Small intestine (tissue), 7 donors: Measurements from ENCODE around the gene CLDN2. TPM values are rescaled to one million over a fixed set of nuclear protein-coding genes. Genes with fewer than 3 reads are reported as not detected.
A peak's percentile ranks its signal among the peaks of the same experiment; 100 is the strongest.

Experiments used
- DNase-seq, 2 donors: peaks; one replicate each; pipeline versions ENCODE4 v3.0.0 to v3.0.0-alpha.2; 2013
- FAIRE-seq: peaks from 2 replicates; lab custom pipeline; 2012; peaks lifted over from hg19 to GRCh38; lab: Jason Lieb, UNC
- H3K27ac ChIP-seq, 3 donors: one replicate each; pipeline ENCODE4 v1.5.1; 2013; ENCODE audit warnings: low read length in 2 of 3, mild to moderate bottlenecking in 2 of 3, control low read depth in 1 of 3, inconsistent platforms in 1 of 3, low read depth in 1 of 3, moderate library complexity in 1 of 3
- H3K27me3 ChIP-seq, 3 donors: one replicate each; pipeline ENCODE4 v1.6.1; 2013; ENCODE audit warnings: low read length in 3 of 3, inconsistent platforms in 1 of 3; ENCODE audit not compliant: control insufficient read depth in 3 of 3, insufficient read depth in 3 of 3
- H3K36me3 ChIP-seq, 3 donors: one replicate each; pipeline ENCODE4 v1.6.1; 2013; ENCODE audit warnings: low read length in 3 of 3, inconsistent platforms in 1 of 3, low read depth in 1 of 3, mild to moderate bottlenecking in 1 of 3, moderate library complexity in 1 of 3; ENCODE audit not compliant: control insufficient read depth in 3 of 3, insufficient read depth in 2 of 3
- H3K4me1 ChIP-seq, 3 donors: one replicate each; pipeline ENCODE4 v1.6.1; 2013; ENCODE audit warnings: low read length in 2 of 3, inconsistent platforms in 1 of 3, low read depth in 1 of 3, mild to moderate bottlenecking in 1 of 3, moderate library complexity in 1 of 3; ENCODE audit not compliant: control insufficient read depth in 3 of 3, insufficient read depth in 2 of 3
- H3K4me3 ChIP-seq, 3 donors: one replicate each; pipeline ENCODE4 v1.5.1; 2013; ENCODE audit warnings: low read length in 3 of 3, control low read depth in 1 of 3, inconsistent platforms in 1 of 3, low read depth in 1 of 3, mild to moderate bottlenecking in 1 of 3, moderate library complexity in 1 of 3
- H3K9me3 ChIP-seq, 2 donors: one replicate each; pipeline ENCODE4 v1.6.1; 2013; ENCODE audit warnings: low read depth in 1 of 2, low read length in 1 of 2; ENCODE audit not compliant: control insufficient read depth in 2 of 2, insufficient read depth in 1 of 2
- WGBS, 3 donors: extraction: QIAGEN DNeasy Blood & Tissue Kit; methylation state at CpG; one replicate each; pipeline ENCODE4 v1.1.7; 2013; 5-methylcytosine and 5-hydroxymethylcytosine counted together
- polyA plus RNA-seq, 4 donors: library from polyadenylated mRNA; stranded (reverse) in 3 of 4; unstranded in 1 of 4; fragments of 200-250 nt in 3 of 4; fragments of 120-200 nt in 1 of 4; gene quantifications; one replicate each; pipeline versions ENCODE4 v1.2.1 to v1.2.3, GENCODE V29; 2013
- donor health status: healthy with polysubstance abuse.
- donor health status: control.
- donor health status: control.
- donor health status: Bipolar disorder and iron deficiency.
- donor health status: healthy.

Gene CLDN2
- polyA plus RNA-seq, 4 donors, result 1.3 to 156 (median 22.0) TPM

- no peaks in the 10 kb centered on the region for H3K36me3 ChIP-seq
- FAIRE-seq (no peak), DNase-seq (no peak)
- H3K9me3 ChIP-seq, result no peaks in the 10 kb centered on the region
- no peak overlapping the region for H3K4me3 ChIP-seq
- no peak overlapping the region for H3K27ac ChIP-seq
- H3K27me3 ChIP-seq, result no peaks in the 10 kb centered on the region
- 71 to 80% (median 78%) methylated on average over 6 of the region's 6 CpGs for WGBS, 3 donors
- H3K4me1 ChIP-seq, result peaks cover 0 to 35% (median 0%) of the 10 kb centered on the region in 3 donors
Observed at GRCh38 chrX:106897259-106897658, 22.9 kb upstream of the CLDN2 start.

- WGBS, 3 donors, result 5 to 49% (median 27%) methylated on average over 1 of the region's 1 CpG
- FAIRE-seq, result no peak
- Histone ChIP-seq H3K4me1 (peaks cover 0 to 44% (median 0%) of the 10 kb centered on the region in 3 donors), H3K36me3 (no peaks in the 10 kb centered on the region), H3K27ac (peak overlapping the region in 1 of 3 donors; percentile 45), H3K4me3 (no peak overlapping the region), H3K27me3 (no peaks in the 10 kb centered on the region), H3K9me3 (no peaks in the 10 kb centered on the region)
- DNase-seq, result peak; percentile 76 to 82
Observed at GRCh38 chrX:106898462-106898861, 21.7 kb upstream of the CLDN2 start.

GRCh38 chrX:106899276-106899675 lies 20.9 kb upstream of the CLDN2 start:
- peaks cover 0 to 49% (median 0%) of the 10 kb centered on the region in 3 donors for H3K4me1 ChIP-seq
- H3K4me3 ChIP-seq, result no peak overlapping the region
- FAIRE-seq, result no peak
- no peaks in the 10 kb centered on the region for H3K9me3 ChIP-seq
- H3K36me3 ChIP-seq, result no peaks in the 10 kb centered on the region
- no peaks in the 10 kb centered on the region for H3K27me3 ChIP-seq
- peak overlapping the region in 1 of 3 donors; percentile 45 for H3K27ac ChIP-seq
- DNase-seq, result no peak
- WGBS, 3 donors, result 33 to 67% (median 46%) methylated on average over 2 of the region's 2 CpGs

- peak overlapping the region in 1 of 3 donors; percentile 42 for H3K27ac ChIP-seq
- WGBS, 3 donors, result 82 to 87% (median 82%) methylated on average over 1 of the region's 1 CpG
- H3K9me3 ChIP-seq, result no peaks in the 10 kb centered on the region
- DNase-seq (no peak), FAIRE-seq (no peak)
- no peaks in the 10 kb centered on the region for H3K36me3 ChIP-seq
- H3K4me3 ChIP-seq, result no peak overlapping the region
- H3K4me1 ChIP-seq, result peaks cover 0 to 50% (median 0%) of the 10 kb centered on the region in 3 donors
- H3K27me3 ChIP-seq, result no peaks in the 10 kb centered on the region
Observed at GRCh38 chrX:106899841-106900240, 20.4 kb upstream of the CLDN2 start.

GRCh38 chrX:106901341-106901740 lies 18.9 kb upstream of the CLDN2 start:
- Histone ChIP-seq H3K4me3 (no peak overlapping the region), H3K4me1 (peaks cover 0 to 65% (median 0%) of the 10 kb centered on the region in 3 donors), H3K27ac (peak overlapping the region in 1 of 3 donors; percentile 82), H3K36me3 (no peaks in the 10 kb centered on the region), H3K27me3 (no peaks in the 10 kb centered on the region), H3K9me3 (no peaks in the 10 kb centered on the region)
- FAIRE-seq (no peak), DNase-seq (peak; percentile 46 to 67)
- 33 to 75% (median 43%) methylated on average over 3 of the region's 3 CpGs for WGBS, 3 donors

GRCh38 chrX:106901781-106902219 lies 18.4 kb upstream of the CLDN2 start:
- Histone ChIP-seq H3K9me3 (no peaks in the 10 kb centered on the region), H3K27me3 (no peaks in the 10 kb centered on the region), H3K4me1 (peaks cover 0 to 68% (median 0%) of the 10 kb centered on the region in 3 donors), H3K4me3 (no peak overlapping the region), H3K36me3 (no peaks in the 10 kb centered on the region), H3K27ac (peak overlapping the region in 1 of 3 donors; percentile 82)
- 38 to 72% (median 40%) methylated on average over 4 of the region's 4 CpGs for WGBS, 3 donors
- peak in 1 of 2 donors; percentile 45 for DNase-seq
- no peak for FAIRE-seq

GRCh38 chrX:106902684-106903083 lies 17.5 kb upstream of the CLDN2 start:
- Histone ChIP-seq H3K9me3 (no peaks in the 10 kb centered on the region), H3K4me3 (no peak overlapping the region), H3K36me3 (no peaks in the 10 kb centered on the region), H3K4me1 (peaks cover 0 to 73% (median 0%) of the 10 kb centered on the region in 3 donors), H3K27me3 (no peaks in the 10 kb centered on the region), H3K27ac (peak overlapping the region in 1 of 3 donors; percentile 82)
- DNase-seq (peak; percentile 12 to 66), FAIRE-seq (no peak)
- 45 to 67% (median 51%) methylated on average over 2 of the region's 2 CpGs for WGBS, 3 donors

GRCh38 chrX:106903291-106903824 lies 16.8 kb upstream of the CLDN2 start, which contains the start of gene RIPPLY1:
Gene RIPPLY1, minus strand, starts transcription at chrX:106903341. Its CDS starts 54 bp downstream, at chrX:106903287.
- H3K9me3 ChIP-seq, result no peaks in the 10 kb centered on the region
- no peak within 1 kb of the TSS for H3K4me3 ChIP-seq
- peaks cover 0 to 79% (median 0%) of the 10 kb centered on the region in 3 donors for H3K4me1 ChIP-seq
- H3K36me3 ChIP-seq, result no peaks in the 10 kb centered on the region
- DNase-seq, result no peak
- 71 to 86% (median 73%) methylated on average over 1 of the region's 1 CpG for WGBS, 3 donors
- H3K27ac ChIP-seq, result peak within 1 kb of the TSS in 1 of 3 donors; percentile 82
- no peaks in the 10 kb centered on the region for H3K27me3 ChIP-seq
- FAIRE-seq, result no peak
